HG03469 (cell line): ENCODE data around the gene PTBP3.
"Not testable (repeated sequence)": the region's sequence is repeated elsewhere in the genome, so short reads cannot be mapped to it uniquely, and the experiment has no call there.

ENCODE experiments used
- ATAC-seq: cut with Tn5 transposase; IDR thresholded peaks from one replicate; pipeline ENCODE4 v1.9.1; 2021; ENCODE audit warnings: mild to moderate bottlenecking, moderate library complexity, moderate number of reproducible peaks; ENCODE audit not compliant: unreplicated experiment

Gene PTBP3

GRCh38 chr9:112274600-112274999 lies 58.8 kb downstream of the PTBP3 start:
- ATAC-seq = no peak

GRCh38 chr9:112273876-112274275 lies 59.5 kb downstream of the PTBP3 start:
- ATAC-seq = no peak

GRCh38 chr9:112271466-112272098 lies 61.8 kb downstream of the PTBP3 start:
- ATAC-seq = no peak

GRCh38 chr9:112268413-112268812 lies 65.0 kb downstream of the PTBP3 start:
- ATAC-seq = no peak

GRCh38 chr9:112267086-112267485 lies 66.3 kb downstream of the PTBP3 start:
- ATAC-seq = not testable (repeated sequence)

GRCh38 chr9:112265391-112265790 lies 68.0 kb downstream of the PTBP3 start:
- no peak for ATAC-seq

- ATAC-seq = no peak
Observed at GRCh38 chr9:112262577-112262976, 70.8 kb downstream of the PTBP3 start.

- ATAC-seq = no peak
Observed at GRCh38 chr9:112261133-112261532, 72.3 kb downstream of the PTBP3 start.

GRCh38 chr9:112258106-112258505 lies 75.3 kb downstream of the PTBP3 start:
- no peak for ATAC-seq

- no peak for ATAC-seq
Observed at GRCh38 chr9:112252194-112252593, 81.2 kb downstream of the PTBP3 start.

GRCh38 chr9:112249277-112249676 lies 84.1 kb downstream of the PTBP3 start:
- peak; percentile 58 for ATAC-seq

GRCh38 chr9:112248722-112249121 lies 84.7 kb downstream of the PTBP3 start:
- no peak for ATAC-seq

GRCh38 chr9:112247090-112247489 lies 86.3 kb downstream of the PTBP3 start:
- no peak for ATAC-seq

- no peak for ATAC-seq
Observed at GRCh38 chr9:112245126-112245525, 88.3 kb downstream of the PTBP3 start.

GRCh38 chr9:112242147-112242804 lies 91.1 kb downstream of the PTBP3 start:
- no peak for ATAC-seq

GRCh38 chr9:112241491-112241890 lies 91.9 kb downstream of the PTBP3 start:
- ATAC-seq = no peak

- ATAC-seq = no peak
Observed at GRCh38 chr9:112239708-112240107, 93.7 kb downstream of the PTBP3 start.

- ATAC-seq = no peak
Observed at GRCh38 chr9:112239284-112239683, 94.1 kb downstream of the PTBP3 start.

GRCh38 chr9:112234779-112235178 lies 98.6 kb downstream of the PTBP3 start:
- no peak for ATAC-seq

- ATAC-seq = no peak
Observed at GRCh38 chr9:112233769-112234168, 99.7 kb downstream of the PTBP3 start.

- no peak for ATAC-seq
Observed at GRCh38 chr9:112232233-112232632, 101.2 kb downstream of the PTBP3 start.

GRCh38 chr9:112226091-112226490 lies 107.3 kb downstream of the PTBP3 start:
- no peak for ATAC-seq
